ENCODE measurements around the gene CPSF2.

DNA sequence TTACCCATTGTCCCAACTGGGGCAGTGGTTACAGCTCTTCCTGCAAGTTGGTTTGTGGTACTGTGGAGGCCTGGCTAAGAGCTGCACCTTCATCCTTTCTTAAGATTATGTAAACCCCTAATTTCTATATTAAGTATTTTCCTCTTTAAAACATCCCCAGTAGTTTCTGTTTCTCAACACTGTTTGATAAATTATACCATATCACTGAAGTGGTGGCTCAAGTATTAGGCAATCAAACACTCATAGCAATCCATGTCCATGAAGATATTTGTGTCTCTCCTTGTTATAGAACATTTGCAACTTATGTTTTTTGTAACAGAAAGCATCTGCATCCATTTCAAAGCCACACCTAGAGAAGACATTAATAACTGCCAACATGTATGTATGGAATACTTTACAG, 47.2 kb upstream of the CPSF2 start:
- TF ChIP-seq CTCF (IDR thresholded peaks at IDR 0.05; ENCODE audit: low read depth, low read length) (no peak), EZH2phosphoT487 (IDR thresholded peaks at IDR 0.05; ENCODE audit: low read depth) (no peak)
